Measurements from ENCODE around the gene NEDD4L.

The NEDD4L gene

GRCh38 chr18:58106289-58107070 is 62.5 kb downstream of the NEDD4L start:
- no peak for TF ChIP-seq CTCF (IDR thresholded peaks at IDR 0.05; ENCODE audit: extremely low read depth, missing control alignments)
- no peak for DNase-seq (ENCODE audit: low spot score)

- no peak for DNase-seq (ENCODE audit: low spot score)
- no peak for TF ChIP-seq CTCF (IDR thresholded peaks at IDR 0.05; ENCODE audit: extremely low read depth, missing control alignments)
These were observed 65.2 kb downstream of the NEDD4L start for GRCh38 chr18:58109256-58109655.

GRCh38 chr18:58110398-58110797 is 66.4 kb downstream of the NEDD4L start:
- TF ChIP-seq CTCF (IDR thresholded peaks at IDR 0.05; ENCODE audit: extremely low read depth, missing control alignments): no peak
- no peak for DNase-seq (ENCODE audit: low spot score)

GRCh38 chr18:58112174-58112573 is 68.1 kb downstream of the NEDD4L start:
- DNase-seq (ENCODE audit: low spot score): no peak
- no peak for TF ChIP-seq CTCF (IDR thresholded peaks at IDR 0.05; ENCODE audit: extremely low read depth, missing control alignments)

GRCh38 chr18:58113337-58113736 is 69.3 kb downstream of the NEDD4L start:
- no peak for TF ChIP-seq CTCF (IDR thresholded peaks at IDR 0.05; ENCODE audit: extremely low read depth, missing control alignments)
- DNase-seq (ENCODE audit: low spot score): peak; percentile 54

- TF ChIP-seq CTCF (IDR thresholded peaks at IDR 0.05; ENCODE audit: extremely low read depth, missing control alignments): no peak
- DNase-seq (ENCODE audit: low spot score): no peak
These were observed 70.7 kb downstream of the NEDD4L start for GRCh38 chr18:58114766-58115165.

- DNase-seq (ENCODE audit: low spot score): no peak
- no peak for TF ChIP-seq CTCF (IDR thresholded peaks at IDR 0.05; ENCODE audit: extremely low read depth, missing control alignments)
These were observed 72.8 kb downstream of the NEDD4L start for GRCh38 chr18:58116818-58117217.

Data from GM20000 (cell line).